Karpas-422 (cell line): Measurements from ENCODE around the gene OLFM1. TPM values are rescaled to one million over a fixed set of nuclear protein-coding genes. Genes with fewer than 3 reads are reported as not detected.

Source experiments
- DNase-seq: peaks from one replicate; pipeline ENCODE4 v3.0.0-alpha.2; 2015
- H2AFZ ChIP-seq: fragments of 200-600 bp; sonication (generic); 2 replicates; pipeline ENCODE4 v1.6.1; 2014; ENCODE audit warnings: antibody characterized with exemption, low read length, mixed read lengths
- H3K27ac ChIP-seq: fragments of 200-600 bp; sonication (generic); 2 replicates; pipeline ENCODE4 v1.5.1; 2014; ENCODE audit warnings: mild to moderate bottlenecking, low read length, moderate library complexity
- H3K27me3 ChIP-seq: fragments of 200-600 bp; sonication (generic); 2 replicates; pipeline ENCODE4 v1.6.1; 2014; ENCODE audit warnings: low read length, mixed read lengths
- H3K36me3 ChIP-seq: fragments of 200-600 bp; sonication (generic); 2 replicates; pipeline ENCODE4 v1.6.1; 2014; ENCODE audit warnings: low read length, mixed read lengths; ENCODE audit not compliant: insufficient read depth
- H3K4me1 ChIP-seq: fragments of 200-600 bp; sonication (generic); 2 replicates; pipeline ENCODE4 v1.6.1; 2014; ENCODE audit warnings: mild to moderate bottlenecking, low read length, mixed read lengths
- H3K4me2 ChIP-seq: fragments of 200-600 bp; sonication (generic); 2 replicates; pipeline ENCODE4 v1.6.1; 2014; ENCODE audit warnings: low read length, low read depth, mild to moderate bottlenecking; ENCODE audit not compliant: poor library complexity, severe bottlenecking
- H3K4me3 ChIP-seq: fragments of 200-600 bp; sonication (generic); 2 replicates; pipeline ENCODE4 v1.5.1; 2014; ENCODE audit warnings: mild to moderate bottlenecking, antibody characterized with exemption, low read length, mixed read lengths
- H3K79me2 ChIP-seq: fragments of 200-600 bp; sonication (generic); 2 replicates; pipeline ENCODE4 v1.6.1; 2014; ENCODE audit warnings: mild to moderate bottlenecking, low read length, mixed read lengths
- H3K9ac ChIP-seq: fragments of 200-600 bp; sonication (generic); 2 replicates; pipeline ENCODE4 v1.6.0; 2014; ENCODE audit warnings: low read length
- H3K9me2 ChIP-seq: fragments of 200-600 bp; sonication (generic), shearing (Covaris generic); replicated peaks from 2 replicates; pipeline ENCODE4 v1.6.0; 2014; ENCODE audit warnings: mild to moderate bottlenecking, low read length, moderate library complexity; ENCODE audit not compliant: insufficient read depth
- H3K9me3 ChIP-seq: fragments of 300-700, 200-600 bp; sonication (generic); 2 replicates; pipeline ENCODE4 v1.6.1; 2014; ENCODE audit warnings: low read length, mixed read lengths
- H4K20me1 ChIP-seq: fragments of 200-600 bp; sonication (generic); 2 replicates; pipeline ENCODE4 v1.6.1; 2014; ENCODE audit warnings: mild to moderate bottlenecking, antibody characterized with exemption, low read length, low read depth; ENCODE audit not compliant: insufficient read depth
- total RNA-seq: library from RNA; depleted of rRNA; stranded (reverse); fragments of >200 nt; shearing (Covaris generic); gene quantifications from 2 replicates; pipeline ENCODE4 v1.2.3, GENCODE V29; 2014; ENCODE audit warnings: low replicate concordance

The OLFM1 gene
- total RNA-seq, 1 experiment from 2014 or later, result not detected

DNA sequence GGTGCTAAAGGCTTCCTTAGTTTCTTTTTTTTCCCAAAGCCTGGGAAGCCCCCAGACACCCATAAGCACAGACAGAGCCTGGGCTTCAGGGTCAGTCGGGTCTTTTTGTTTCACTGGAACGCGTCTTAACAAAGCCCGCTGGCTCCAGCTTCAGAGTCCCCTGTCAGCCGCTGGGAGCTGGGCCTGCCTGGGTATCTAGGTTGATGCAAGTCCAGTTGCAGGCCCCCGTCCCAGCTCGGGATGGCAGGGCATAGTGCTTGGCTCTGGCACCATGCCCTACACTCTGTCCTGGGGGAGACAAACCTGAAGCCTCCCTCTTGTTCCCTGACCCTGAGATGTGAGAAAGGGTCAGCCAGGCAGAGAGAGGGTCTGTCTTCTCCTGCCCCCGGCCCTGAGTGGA, 14.5 kb downstream of the OLFM1 start:
- Histone ChIP-seq H3K79me2 (no peaks in the 10 kb centered on the region), H3K9me3 (no peaks in the 10 kb centered on the region), H3K4me2 (no peak overlapping the region), H3K4me3 (no peak overlapping the region), H3K9me2 (no peaks in the 10 kb centered on the region), H2AFZ (no peak overlapping the region), H3K36me3 (no peaks in the 10 kb centered on the region), H3K27me3 (no peaks in the 10 kb centered on the region), H3K27ac (no peak overlapping the region), H3K9ac (no peak overlapping the region), H3K4me1 (no peaks in the 10 kb centered on the region), H4K20me1 (0 out of 2 replicates have a peak, but pooled peaks cover 6% of the 10 kb centered on the region)
- no peak for DNase-seq

DNA sequence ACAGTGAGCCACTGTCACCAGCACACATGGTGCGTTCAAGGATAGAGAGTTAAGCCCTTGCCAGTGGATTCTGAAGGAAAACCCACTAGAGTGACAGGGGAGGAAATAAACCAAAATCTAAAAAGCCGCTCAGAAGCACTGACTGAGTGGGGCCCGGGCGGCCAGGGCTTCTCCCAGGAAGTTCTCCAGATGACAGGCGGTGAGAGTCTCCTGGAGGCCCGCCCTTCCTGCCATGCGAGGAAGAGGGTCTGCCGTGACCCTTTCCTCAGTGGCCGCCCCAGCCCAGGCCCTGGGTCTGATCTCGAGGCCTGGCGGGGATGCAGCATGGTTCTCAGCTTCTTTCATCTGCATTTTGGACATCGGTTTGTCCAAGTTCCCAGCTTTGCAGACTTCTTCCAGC, 14.9 kb downstream of the OLFM1 start:
- H3K9me2 ChIP-seq, result no peaks in the 10 kb centered on the region
- no peak overlapping the region for H3K27ac ChIP-seq
- no peak overlapping the region for H3K4me3 ChIP-seq
- H3K36me3 ChIP-seq, result no peaks in the 10 kb centered on the region
- H3K9ac ChIP-seq, result no peak overlapping the region
- 0 out of 2 replicates have a peak, but pooled peaks cover 6% of the 10 kb centered on the region for H4K20me1 ChIP-seq
- no peaks in the 10 kb centered on the region for H3K79me2 ChIP-seq
- no peaks in the 10 kb centered on the region for H3K27me3 ChIP-seq
- no peaks in the 10 kb centered on the region for H3K4me1 ChIP-seq
- no peak for DNase-seq
- no peaks in the 10 kb centered on the region for H3K9me3 ChIP-seq
- H3K4me2 ChIP-seq, result no peak overlapping the region
- no peak overlapping the region for H2AFZ ChIP-seq

DNA sequence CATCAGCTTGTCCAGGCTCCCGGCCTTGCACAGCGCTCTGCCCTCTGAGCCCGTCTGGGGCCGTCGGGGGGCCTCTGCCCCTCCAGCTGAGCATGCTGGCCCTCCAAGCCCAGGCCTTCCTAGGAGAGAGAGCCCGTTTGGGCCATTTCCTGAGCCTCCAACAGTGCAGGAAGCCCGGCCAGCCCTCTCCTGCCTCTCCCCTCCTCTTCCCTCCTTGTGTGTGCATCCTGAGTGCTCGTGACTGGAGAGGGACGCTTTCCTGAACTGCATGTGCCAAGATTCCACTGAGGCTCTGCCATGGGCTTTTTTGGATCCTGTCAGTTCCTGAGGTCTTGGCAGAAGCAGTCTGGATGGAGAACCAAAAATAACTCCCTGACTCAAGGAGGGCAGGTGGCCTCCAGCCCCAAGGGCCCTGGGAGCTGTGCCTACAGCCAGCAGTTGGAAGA, 15.6 kb downstream of the OLFM1 start:
- H3K27me3 ChIP-seq, result no peaks in the 10 kb centered on the region
- H3K79me2 ChIP-seq, result no peaks in the 10 kb centered on the region
- no peaks in the 10 kb centered on the region for H3K36me3 ChIP-seq
- no peak overlapping the region for H3K4me3 ChIP-seq
- H4K20me1 ChIP-seq, result 0 out of 2 replicates have a peak, but pooled peaks cover 6% of the 10 kb centered on the region
- H3K27ac ChIP-seq, result no peak overlapping the region
- no peak overlapping the region for H2AFZ ChIP-seq
- no peaks in the 10 kb centered on the region for H3K4me1 ChIP-seq
- no peak for DNase-seq
- no peaks in the 10 kb centered on the region for H3K9me3 ChIP-seq
- H3K9ac ChIP-seq, result no peak overlapping the region
- no peak overlapping the region for H3K4me2 ChIP-seq
- no peaks in the 10 kb centered on the region for H3K9me2 ChIP-seq

DNA sequence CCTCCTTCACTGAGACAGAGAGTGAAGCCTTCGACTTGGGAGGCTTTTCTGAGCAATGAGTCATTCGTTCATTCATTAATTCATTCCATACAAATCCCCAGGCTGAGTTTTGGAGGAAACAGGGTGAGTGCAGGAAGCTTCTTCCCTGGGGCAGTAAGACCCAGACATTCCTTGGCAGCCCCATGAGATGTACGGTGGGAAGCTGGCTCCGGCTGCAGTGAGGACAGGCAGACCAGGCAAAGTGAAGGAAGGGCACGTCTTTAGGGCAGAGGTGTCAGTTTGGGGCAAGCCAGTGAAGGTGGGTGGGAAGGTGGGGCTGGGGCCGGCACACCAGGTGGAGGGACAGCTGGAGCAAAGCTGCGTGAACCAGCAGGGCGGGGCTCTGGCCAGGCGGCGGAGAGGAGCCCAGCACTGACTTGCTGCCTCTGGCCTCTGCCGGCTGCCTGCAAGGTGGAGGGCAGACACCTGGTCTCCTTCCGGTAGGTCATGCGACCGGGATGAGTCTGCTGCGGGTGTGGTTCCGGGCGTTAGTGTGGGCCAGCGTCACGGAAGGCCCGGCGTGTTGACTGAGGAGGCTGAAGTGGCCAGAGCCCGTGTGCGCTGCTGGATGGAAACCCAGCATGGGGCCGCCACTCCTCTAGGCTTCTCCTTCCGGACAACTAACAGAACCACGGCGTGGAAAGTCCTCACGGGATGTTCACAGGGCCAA, 16.6 kb downstream of the OLFM1 start:
- Histone ChIP-seq H3K4me2 (no peak overlapping the region), H2AFZ (no peak overlapping the region), H3K9ac (no peak overlapping the region), H3K4me1 (no peaks in the 10 kb centered on the region), H3K79me2 (no peaks in the 10 kb centered on the region), H3K27me3 (no peaks in the 10 kb centered on the region), H3K36me3 (no peaks in the 10 kb centered on the region), H3K27ac (no peak overlapping the region), H3K9me3 (no peaks in the 10 kb centered on the region), H3K9me2 (no peaks in the 10 kb centered on the region), H3K4me3 (no peak overlapping the region), H4K20me1 (no peaks in the 10 kb centered on the region)
- DNase-seq, result no peak

DNA sequence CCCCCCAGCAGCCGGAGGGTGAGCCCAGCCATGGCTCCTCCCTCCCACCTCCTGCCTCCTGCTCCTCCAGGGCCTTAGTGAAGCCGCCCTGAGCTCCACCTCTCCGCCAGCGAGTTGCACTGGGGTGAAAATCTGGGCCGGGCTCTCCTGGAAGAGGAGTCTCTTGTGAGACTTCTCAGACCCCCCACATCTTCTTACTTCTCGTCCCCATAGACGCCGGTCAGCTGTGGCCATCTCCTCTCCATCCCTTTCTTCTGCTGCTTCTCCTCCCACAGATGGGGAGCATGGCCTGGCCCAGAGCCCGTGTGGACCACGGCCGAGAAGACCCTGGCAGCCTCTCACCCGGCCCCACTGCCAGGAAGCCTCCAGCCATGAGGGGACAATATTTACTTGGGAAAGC, 17.3 kb downstream of the OLFM1 start:
- H3K4me3 ChIP-seq, result no peak overlapping the region
- no peaks in the 10 kb centered on the region for H3K4me1 ChIP-seq
- no peak overlapping the region for H3K4me2 ChIP-seq
- no peak overlapping the region for H3K27ac ChIP-seq
- H3K9ac ChIP-seq, result no peak overlapping the region
- DNase-seq, result no peak
- H2AFZ ChIP-seq, result no peak overlapping the region
- no peaks in the 10 kb centered on the region for H3K9me3 ChIP-seq
- H3K27me3 ChIP-seq, result no peaks in the 10 kb centered on the region
- H4K20me1 ChIP-seq, result no peaks in the 10 kb centered on the region
- no peaks in the 10 kb centered on the region for H3K36me3 ChIP-seq
- no peaks in the 10 kb centered on the region for H3K9me2 ChIP-seq
- no peaks in the 10 kb centered on the region for H3K79me2 ChIP-seq

DNA sequence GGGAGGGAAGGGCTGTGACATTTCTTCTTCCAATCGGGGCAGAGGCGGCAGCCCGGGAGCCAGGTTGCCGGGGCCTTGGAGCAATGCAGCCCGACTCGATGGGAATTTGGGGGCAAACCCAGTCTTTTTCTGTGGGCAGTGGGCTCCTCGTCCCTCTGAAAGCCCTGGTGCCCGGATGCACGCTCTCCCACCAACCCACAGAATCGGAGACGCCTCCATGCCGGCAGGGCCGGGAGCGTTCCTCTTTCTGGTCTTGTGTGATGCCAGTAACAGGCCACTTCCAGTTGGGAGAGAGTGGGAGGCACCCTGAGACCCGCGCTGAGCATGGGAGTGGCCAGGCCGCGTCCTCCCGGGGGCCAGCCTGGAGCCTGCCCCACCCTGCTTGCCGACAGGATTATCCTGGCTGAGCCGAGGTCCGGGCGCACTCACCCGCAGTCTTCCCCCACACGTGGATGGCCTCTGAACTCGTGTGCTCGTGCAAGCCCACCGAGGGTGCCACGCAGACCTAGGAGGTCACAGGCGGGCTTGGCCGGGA, 17.8 kb downstream of the OLFM1 start:
- DNase-seq, result no peak
- Histone ChIP-seq H3K27ac (no peak overlapping the region), H3K27me3 (no peaks in the 10 kb centered on the region), H3K79me2 (no peaks in the 10 kb centered on the region), H3K9me3 (no peaks in the 10 kb centered on the region), H3K9ac (no peak overlapping the region), H3K9me2 (no peaks in the 10 kb centered on the region), H2AFZ (no peak overlapping the region), H3K4me3 (no peak overlapping the region), H3K4me2 (no peak overlapping the region), H4K20me1 (no peaks in the 10 kb centered on the region), H3K4me1 (no peaks in the 10 kb centered on the region), H3K36me3 (no peaks in the 10 kb centered on the region)

DNA sequence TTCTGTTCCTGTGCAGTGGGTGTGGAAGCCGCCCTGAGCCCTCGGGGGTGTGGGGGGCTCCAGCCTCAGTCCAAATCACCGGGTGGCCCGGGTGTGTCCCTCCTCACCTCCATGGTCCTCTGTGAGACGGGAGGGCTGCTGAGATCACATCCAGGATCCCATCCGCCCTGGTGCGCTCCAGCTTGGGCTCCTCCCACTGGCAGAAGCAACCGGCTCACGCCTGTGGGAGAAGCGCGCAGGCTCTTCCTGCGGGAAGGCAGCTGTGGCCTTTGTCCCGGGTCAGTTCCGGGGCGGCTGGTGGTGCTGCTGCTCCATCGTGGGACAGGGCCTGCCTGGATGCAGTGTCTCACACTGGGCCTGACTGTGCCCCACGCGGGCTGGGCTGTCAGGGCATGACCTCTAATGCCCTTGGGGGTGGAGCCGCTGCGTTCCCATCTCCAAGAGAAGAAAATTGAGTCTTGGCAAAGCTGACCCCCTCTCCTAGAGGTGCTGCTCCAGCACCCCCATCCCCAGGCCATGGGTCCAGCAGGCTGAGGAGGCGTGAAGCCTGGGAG, 18.5 kb downstream of the OLFM1 start:
- Histone ChIP-seq H3K27me3 (no peaks in the 10 kb centered on the region), H3K4me3 (no peak overlapping the region), H3K9me3 (no peaks in the 10 kb centered on the region)

DNA sequence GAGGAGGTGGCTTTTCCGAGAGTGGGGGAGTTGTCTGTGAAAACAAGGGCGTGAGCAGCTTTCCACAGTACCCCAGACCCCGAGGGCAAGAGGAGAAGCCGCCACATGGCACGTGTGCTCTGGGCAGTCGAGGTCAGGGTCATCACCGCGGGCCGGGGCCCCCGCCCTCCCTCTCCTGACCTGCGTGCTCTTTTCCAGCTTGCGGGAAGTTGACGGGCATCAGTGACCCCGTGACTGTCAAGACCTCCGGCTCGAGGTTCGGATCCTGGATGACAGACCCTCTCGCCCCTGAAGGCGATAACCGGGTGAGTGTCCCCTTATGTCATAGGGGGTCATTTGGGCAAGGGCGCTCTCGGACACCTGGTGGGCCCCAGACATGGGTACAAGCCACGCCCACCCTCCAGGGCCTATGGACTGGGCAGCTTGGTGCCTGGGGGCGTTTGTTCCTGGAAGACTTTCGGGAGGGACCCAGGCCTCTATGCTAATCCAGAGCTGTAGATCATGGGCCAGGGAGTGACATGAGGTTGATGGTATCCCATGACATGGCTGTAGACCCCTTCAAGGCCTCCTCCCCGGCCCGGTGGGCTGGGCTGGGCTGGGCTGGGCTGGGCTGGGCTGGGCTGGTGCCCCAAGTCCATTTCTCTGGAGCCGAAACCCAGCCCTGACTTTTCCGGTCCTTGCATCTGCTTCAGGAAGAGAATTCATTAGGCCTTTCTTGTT, 19.2 kb downstream of the OLFM1 start:
- H3K27me3 ChIP-seq, result no peaks in the 10 kb centered on the region
- H3K27ac ChIP-seq, result no peak overlapping the region

More for the DNA sequence above, 18.5 kb downstream of the OLFM1 start:
- H3K4me1 ChIP-seq, result no peaks in the 10 kb centered on the region
- H4K20me1 ChIP-seq, result no peaks in the 10 kb centered on the region
- no peaks in the 10 kb centered on the region for H3K9me2 ChIP-seq
- H3K9ac ChIP-seq, result no peak overlapping the region
- no peak overlapping the region for H2AFZ ChIP-seq
- DNase-seq, result no peak
- H3K79me2 ChIP-seq, result no peaks in the 10 kb centered on the region
- H3K36me3 ChIP-seq, result no peaks in the 10 kb centered on the region
- H3K4me2 ChIP-seq, result no peak overlapping the region
- no peak overlapping the region for H3K27ac ChIP-seq

More for the DNA sequence above, 19.2 kb downstream of the OLFM1 start:
- H3K9me3 ChIP-seq, result no peaks in the 10 kb centered on the region
- no peak overlapping the region for H3K9ac ChIP-seq
- H3K4me3 ChIP-seq, result no peak overlapping the region
- no peaks in the 10 kb centered on the region for H4K20me1 ChIP-seq
- no peaks in the 10 kb centered on the region for H3K4me1 ChIP-seq
- H3K79me2 ChIP-seq, result no peaks in the 10 kb centered on the region
- no peak for DNase-seq
- H2AFZ ChIP-seq, result no peak overlapping the region
- H3K36me3 ChIP-seq, result no peaks in the 10 kb centered on the region
- no peak overlapping the region for H3K4me2 ChIP-seq
- no peaks in the 10 kb centered on the region for H3K9me2 ChIP-seq
